ENCODE measurements around the gene HLF.

GRCh38 chr17:55292094-55292493, 27.3 kb downstream of the HLF start:
- TF ChIP-seq EZH2phosphoT487 (IDR thresholded peaks at IDR 0.05; ENCODE audit: unreplicated experiment), result no peak
- TF ChIP-seq CTCF (conservative IDR thresholded peaks at IDR 0.05; ENCODE audit: low read depth in 2 of 2), result no peak
- no peak for TF ChIP-seq REST (IDR thresholded peaks at IDR 0.05; ENCODE audit: unreplicated experiment)

Measured in GM23338 (cell line).